Keratinocyte (primary cell): ENCODE results near the gene ACOT13. TPM values are rescaled to one million over a fixed set of nuclear protein-coding genes. Genes with fewer than 3 reads are reported as not detected.

ENCODE experiments used
- DNase-seq: peaks from one replicate; pipeline ENCODE4 v3.0.0-alpha.2; 2011; ENCODE audit warnings: low read depth, missing footprints, low spot score
- FAIRE-seq: peaks from 2 replicates; lab custom pipeline; 2011; peaks lifted over from hg19 to GRCh38; lab: Jason Lieb, UNC
- H2AFZ ChIP-seq: 2 replicates; pipeline ENCODE4 v1.6.0; 2012; ENCODE audit warnings: low read length, control low read depth, inconsistent platforms; ENCODE audit not compliant: control insufficient read depth
- H3K27ac ChIP-seq: 2 replicates; pipeline ENCODE4 v1.5.1; 2011; ENCODE audit warnings: low read length; ENCODE audit not compliant: control insufficient read depth, insufficient read depth
- H3K27me3 ChIP-seq: 3 replicates; pipeline ENCODE4 v1.6.0; 2011; ENCODE audit warnings: low read length; ENCODE audit not compliant: control insufficient read depth, insufficient read depth; ENCODE audit errors: extremely low read depth
- H3K36me3 ChIP-seq, 2 experiments: 2 replicates in 1 of 2; 3 replicates in 1 of 2; pipeline ENCODE4 v1.5.1; 2011; ENCODE audit warnings: low read length in 2 of 2, mild to moderate bottlenecking in 1 of 2; ENCODE audit not compliant: control insufficient read depth in 2 of 2, insufficient read depth in 2 of 2; ENCODE audit errors: extremely low read depth in 1 of 2
- H3K4me1 ChIP-seq: 3 replicates; pipeline ENCODE4 v1.5.1; 2011; ENCODE audit warnings: low read length; ENCODE audit not compliant: control insufficient read depth, insufficient read depth; ENCODE audit errors: extremely low read depth
- H3K4me2 ChIP-seq: 3 replicates; pipeline ENCODE4 v1.6.0; 2011; ENCODE audit warnings: low read depth, low read length; ENCODE audit not compliant: control insufficient read depth, insufficient read depth; ENCODE audit errors: extremely low read depth
- H3K4me3 ChIP-seq, 3 experiments: fragments of 200-600 bp in 1 of 3; sonication (generic) in 1 of 3; 2 replicates in 2 of 3; 3 replicates in 1 of 3; pipeline ENCODE4 v1.5.1; 2011 to 2016; ENCODE audit warnings: low read length in 3 of 3, mild to moderate bottlenecking in 3 of 3, control low read depth in 2 of 3, inconsistent platforms in 1 of 3, low read depth in 1 of 3, mixed read lengths in 1 of 3, mixed run types in 1 of 3, moderate library complexity in 1 of 3; ENCODE audit not compliant: control insufficient read depth in 2 of 3, insufficient read depth in 2 of 3; ENCODE audit errors: extremely low read depth in 1 of 3
- H3K79me2 ChIP-seq: 2 replicates; pipeline ENCODE4 v1.6.0; 2012; ENCODE audit warnings: low read length; ENCODE audit not compliant: control insufficient read depth, insufficient read depth
- H3K9ac ChIP-seq: 3 replicates; pipeline ENCODE4 v1.6.0; 2011; ENCODE audit warnings: low read length; ENCODE audit not compliant: control insufficient read depth, insufficient read depth; ENCODE audit errors: extremely low read depth
- H3K9me1 ChIP-seq: 3 replicates; pipeline ENCODE4 v1.6.0; 2011; ENCODE audit warnings: low read length; ENCODE audit not compliant: control insufficient read depth, insufficient read depth; ENCODE audit errors: extremely low read depth
- H3K9me3 ChIP-seq: 2 replicates; pipeline ENCODE4 v1.5.1; 2012; ENCODE audit warnings: low read depth, low read length; ENCODE audit not compliant: control insufficient read depth
- H4K20me1 ChIP-seq: 3 replicates; pipeline ENCODE4 v1.6.0; 2011; ENCODE audit warnings: low read length; ENCODE audit not compliant: control insufficient read depth, insufficient read depth; ENCODE audit errors: extremely low read depth
- CTCF ChIP-seq, 3 experiments: IDR thresholded peaks in 1 of 3; conservative IDR thresholded peaks in 1 of 3; optimal IDR thresholded peaks in 1 of 3; 2 replicates in 2 of 3; 3 replicates in 1 of 3; pipeline versions ENCODE3 to v1.5.1; 2011; ENCODE audit warnings: low read length in 3 of 3, mild to moderate bottlenecking in 3 of 3, moderate library complexity in 2 of 3, control low read depth in 1 of 3, inconsistent platforms in 1 of 3; ENCODE audit not compliant: insufficient read depth in 2 of 3; ENCODE audit errors: extremely low read depth in 1 of 3
- EZH2 ChIP-seq: IDR thresholded peaks from one replicate; pipeline ENCODE4 v1.6.1; 2012; ENCODE audit warnings: inconsistent platforms, mild to moderate bottlenecking, low read length, moderate library complexity
- dilution Hi-C: fragments of 300-500 bp; cut with MboI; formaldehyde crosslinking; loops from one replicate; pipeline ENCODE4 v1.7.0; 2020; ENCODE audit warnings: low sequenced_read_pairs; ENCODE audit not compliant: extremely low pct_ligation_motif_present
- polyA plus RNA-seq, 5 experiments: library from polyadenylated mRNA; depleted of rRNA in 3 of 5; stranded (reverse) in 3 of 5; stranded (forward) in 1 of 5; unstranded in 1 of 5; fragments of >200 nt; gene quantifications; 1 replicate in 1 of 5; 2 replicates in 3 of 5; 3 replicates in 1 of 5; pipeline versions ENCODE4 v1.2.1 to v1.2.3, GENCODE V29; 2011 to 2012; ENCODE audit warnings: missing spikeins in 2 of 5, low read depth in 1 of 5, low replicate concordance in 1 of 5

The ACOT13 gene
- polyA plus RNA-seq, 1 donor (not counting 4 experiments of a cell fraction or from before 2014, with no cell fraction given) = 57.9 TPM

- Histone ChIP-seq H3K9me1 (no peaks in the 10 kb centered on the region), H3K36me3 (no peaks in the 10 kb centered on the region), H3K4me1 (peaks cover 18% of the 10 kb centered on the region), H4K20me1 (peaks cover 3% of the 10 kb centered on the region), H3K79me2 (no peaks in the 10 kb centered on the region), H3K4me2 (no peak overlapping the region), H3K9ac (no peak overlapping the region), H3K9me3 (no peaks in the 10 kb centered on the region), H2AFZ (no peak overlapping the region), H3K4me3 (no peak overlapping the region), H3K27ac (no peak overlapping the region), H3K27me3 (peaks cover 5% of the 10 kb centered on the region)
- FAIRE-seq (no peak), DNase-seq (no peak)
- dilution Hi-C loops = no loop called here
- TF ChIP-seq EZH2 = no peak
- TF ChIP-seq CTCF (optimal IDR thresholded peaks at IDR 0.05 in 1 of 3, IDR thresholded peaks at IDR 0.05 in 1 of 3, conservative IDR thresholded peaks at IDR 0.05 in 1 of 3; ENCODE audit: extremely low read depth in 1 of 3, insufficient read depth in 2 of 3, low read length in 3 of 3) = no peak
Observed at GRCh38 chr6:24643920-24644319, 23.0 kb upstream of the ACOT13 start.

- dilution Hi-C loops = no loop called here
- Histone ChIP-seq H3K36me3 (no peaks in the 10 kb centered on the region), H4K20me1 (peaks cover 3% of the 10 kb centered on the region), H3K9me3 (no peaks in the 10 kb centered on the region), H3K79me2 (no peaks in the 10 kb centered on the region), H2AFZ (no peak overlapping the region), H3K27me3 (peaks cover 5% of the 10 kb centered on the region), H3K4me1 (peaks cover 18% of the 10 kb centered on the region), H3K4me3 (no peak overlapping the region), H3K9ac (no peak overlapping the region), H3K4me2 (no peak overlapping the region), H3K27ac (no peak overlapping the region), H3K9me1 (no peaks in the 10 kb centered on the region)
- FAIRE-seq (no peak), DNase-seq (no peak)
- TF ChIP-seq CTCF (optimal IDR thresholded peaks at IDR 0.05 in 1 of 3, IDR thresholded peaks at IDR 0.05 in 1 of 3, conservative IDR thresholded peaks at IDR 0.05 in 1 of 3; ENCODE audit: extremely low read depth in 1 of 3, insufficient read depth in 2 of 3, low read length in 3 of 3) (no peak), EZH2 (no peak)
Observed at GRCh38 chr6:24644377-24644776, 22.5 kb upstream of the ACOT13 start.
